Forelimb muscle (tissue), 1 donor: Measurements from ENCODE around the gene GABRG3. TPM values are rescaled to one million over a fixed set of nuclear protein-coding genes. Genes with fewer than 3 reads are reported as not detected.
"Not testable (repeated sequence)": the region's sequence is repeated elsewhere in the genome, so short reads cannot be mapped to it uniquely, and the experiment has no call there.

Experiments
- DNase-seq: peaks from one replicate; pipeline ENCODE4 v3.0.0-alpha.2; 2013; ENCODE audit warnings: low read depth
- polyA plus RNA-seq: library from polyadenylated mRNA; unstranded; fragments of 120-200 nt; gene quantifications from one replicate; pipeline ENCODE4 v1.2.1, GENCODE V29; 2013; ENCODE audit not compliant: insufficient read length

Gene GABRG3
- polyA plus RNA-seq, 1 donor, result 0.22 TPM

DNA sequence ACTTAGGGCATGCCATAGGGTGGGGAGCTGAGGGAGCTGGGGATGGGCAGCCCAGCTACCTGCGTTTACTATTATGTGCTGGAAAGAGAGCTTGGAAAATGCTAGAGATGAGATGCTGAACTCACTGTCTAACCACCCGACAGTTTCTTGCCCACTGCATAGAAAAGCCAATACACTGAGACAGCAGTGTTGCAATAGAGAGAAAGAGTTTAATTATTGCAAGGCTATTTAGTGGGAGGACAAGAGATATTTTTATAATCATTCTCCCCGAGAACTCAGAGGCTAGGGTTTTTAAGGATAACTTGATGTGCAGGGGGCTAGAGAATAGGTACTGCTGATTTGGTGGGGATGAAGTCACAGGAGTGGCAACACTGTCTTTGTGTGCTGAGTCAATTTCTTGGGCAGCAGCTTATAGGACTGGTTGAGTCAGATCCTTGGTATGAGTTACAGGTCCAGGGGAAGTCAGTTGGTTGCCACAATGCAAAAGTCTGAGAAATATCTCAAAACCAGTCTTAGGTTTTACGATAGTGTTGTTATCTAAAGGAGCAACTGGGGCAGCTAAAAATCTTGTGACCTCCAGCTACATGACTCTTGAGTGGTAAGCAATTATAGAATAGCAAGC, 205.9 kb downstream of the GABRG3 start:
- DNase-seq, result no peak

GRCh38 chr15:27179789-27180188, 208.8 kb downstream of the GABRG3 start:
- no peak for DNase-seq

- DNase-seq, result peak; percentile 8
Observed at GRCh38 chr15:27182561-27183110, 211.7 kb downstream of the GABRG3 start.

- DNase-seq, result peak; percentile 51
Observed at GRCh38 chr15:27183201-27183600, 212.2 kb downstream of the GABRG3 start.

- DNase-seq, result not testable (repeated sequence)
Observed at GRCh38 chr15:27191515-27191914, 220.5 kb downstream of the GABRG3 start.

- no peak for DNase-seq
Observed at GRCh38 chr15:27196691-27197090, 225.7 kb downstream of the GABRG3 start.

DNA sequence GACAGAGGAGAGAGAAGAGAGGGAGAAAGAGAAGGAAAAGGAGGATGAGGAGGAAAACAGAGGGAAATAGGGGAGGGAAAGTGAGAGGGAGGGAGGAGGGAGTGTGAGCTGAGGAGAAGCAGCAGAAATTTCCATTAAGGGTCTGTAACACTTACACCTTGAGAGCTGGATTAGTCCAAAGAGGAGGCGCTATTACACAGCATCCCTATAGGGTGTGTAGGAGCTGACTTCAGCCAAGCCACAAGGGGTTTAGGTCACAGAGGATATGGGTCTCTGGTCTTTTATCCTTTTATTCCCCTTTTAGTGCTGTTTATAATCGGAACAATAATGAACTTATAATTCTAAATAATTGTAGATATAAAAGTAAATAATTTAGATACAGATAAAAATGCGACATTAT, 230.4 kb downstream of the GABRG3 start:
- no peak for DNase-seq

GRCh38 chr15:27210176-27210575, 239.2 kb downstream of the GABRG3 start:
- no peak for DNase-seq

- no peak for DNase-seq
Observed at GRCh38 chr15:27214032-27214431, 243.1 kb downstream of the GABRG3 start.

DNA sequence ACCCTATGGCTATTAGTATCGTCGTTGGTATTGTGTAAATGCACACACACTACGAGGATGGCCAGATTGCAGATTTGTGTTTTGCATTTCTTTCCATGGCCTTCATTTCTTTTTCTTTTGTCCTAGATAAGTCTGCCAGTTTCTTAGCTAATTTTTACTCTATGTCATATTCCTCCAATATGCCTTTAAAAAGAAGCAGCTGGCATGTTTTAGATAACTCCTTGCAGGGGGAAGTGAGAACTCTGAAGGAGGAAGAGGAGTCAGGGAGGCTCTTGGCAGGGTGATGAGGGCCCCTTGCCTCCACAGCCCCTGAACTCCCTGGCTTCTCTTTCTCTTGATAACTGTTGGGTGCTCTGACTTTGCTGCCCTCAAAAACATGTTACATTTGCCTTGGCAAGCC, 244.0 kb downstream of the GABRG3 start:
- no peak for DNase-seq

DNA sequence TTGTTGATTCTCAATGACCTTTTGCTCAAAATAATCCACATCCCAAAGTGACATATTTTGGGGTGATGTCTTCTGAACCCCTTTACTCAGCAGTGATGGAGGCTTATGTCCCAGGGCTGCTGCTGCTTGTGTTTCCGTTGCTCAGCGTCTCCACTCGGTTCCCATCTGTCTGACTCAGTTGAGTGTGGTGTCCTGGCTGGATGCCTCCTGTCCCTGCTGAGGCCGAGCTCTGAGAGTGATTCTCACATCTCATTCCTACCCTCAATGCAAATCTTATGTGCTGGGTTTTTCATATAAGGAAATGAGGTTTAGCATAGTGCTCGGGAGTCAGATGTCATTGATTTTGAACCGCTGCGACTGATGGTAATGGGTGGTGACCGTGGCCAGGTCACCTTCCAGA, 247.4 kb downstream of the GABRG3 start:
- DNase-seq, result no peak

- DNase-seq, result no peak
Observed at GRCh38 chr15:27219636-27220035, 248.7 kb downstream of the GABRG3 start.

- no peak for DNase-seq
Observed at GRCh38 chr15:27220199-27220598, 249.2 kb downstream of the GABRG3 start.

DNA sequence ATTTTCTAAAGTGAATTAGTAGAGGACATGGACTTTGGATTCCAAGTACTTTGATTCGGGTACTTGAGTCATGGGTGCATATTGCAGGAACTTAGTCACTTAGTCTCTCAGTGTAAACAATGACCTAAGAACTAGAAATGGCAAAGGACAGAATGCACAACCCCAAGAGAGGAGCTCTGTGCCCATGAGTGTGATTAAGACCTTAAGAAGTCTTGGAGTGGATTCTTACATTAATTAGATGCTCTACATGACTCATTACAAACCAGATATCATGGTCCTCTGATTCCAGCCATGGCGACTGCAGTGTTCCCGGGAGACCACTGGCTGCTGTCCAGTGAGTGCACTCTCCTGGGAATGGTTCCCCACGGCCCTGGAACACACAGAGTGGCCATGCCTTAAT, 251.5 kb downstream of the GABRG3 start:
- DNase-seq, result no peak

DNA sequence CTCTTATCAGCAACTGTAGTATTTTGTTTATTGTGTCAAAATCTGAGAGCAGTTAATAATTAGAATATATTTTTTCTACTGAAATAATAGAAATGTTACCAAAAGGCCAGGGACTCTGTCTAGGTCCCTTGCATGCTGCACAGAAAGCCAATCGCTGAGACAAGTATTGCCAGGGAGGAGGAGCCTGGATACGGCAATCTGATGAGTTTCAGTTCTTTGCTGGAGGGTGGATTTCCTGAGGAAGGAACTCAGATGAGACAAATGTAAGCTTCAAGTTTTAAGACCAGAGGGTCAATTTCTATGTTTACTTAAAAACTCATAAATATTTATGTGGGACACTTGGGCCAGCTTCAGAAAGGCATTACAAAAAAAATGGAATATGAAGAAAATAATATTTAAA, 252.2 kb downstream of the GABRG3 start:
- DNase-seq, result no peak

GRCh38 chr15:27231811-27232210, 260.8 kb downstream of the GABRG3 start:
- no peak for DNase-seq

- no peak for DNase-seq
Observed at GRCh38 chr15:27232876-27233275, 261.9 kb downstream of the GABRG3 start.

DNA sequence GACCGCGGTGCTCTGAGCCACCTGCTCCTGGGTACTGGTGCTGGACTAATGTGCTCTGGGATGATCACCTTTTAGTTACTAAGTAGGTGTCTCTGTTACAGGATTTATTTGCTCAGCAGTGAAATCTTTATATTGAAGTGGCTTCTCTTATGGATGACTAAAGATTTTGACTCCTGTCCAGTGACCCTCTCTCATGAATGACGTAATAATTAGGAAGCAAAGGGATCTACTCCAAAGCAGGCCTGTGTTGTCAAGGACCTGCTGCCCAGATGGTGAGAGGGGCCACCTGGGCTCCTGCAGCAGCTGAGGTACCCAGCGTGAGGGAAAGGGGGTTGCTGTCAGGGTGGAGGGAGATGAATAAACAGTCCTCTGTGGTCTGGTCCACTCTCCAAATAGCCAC, 263.6 kb downstream of the GABRG3 start:
- no peak for DNase-seq

DNA sequence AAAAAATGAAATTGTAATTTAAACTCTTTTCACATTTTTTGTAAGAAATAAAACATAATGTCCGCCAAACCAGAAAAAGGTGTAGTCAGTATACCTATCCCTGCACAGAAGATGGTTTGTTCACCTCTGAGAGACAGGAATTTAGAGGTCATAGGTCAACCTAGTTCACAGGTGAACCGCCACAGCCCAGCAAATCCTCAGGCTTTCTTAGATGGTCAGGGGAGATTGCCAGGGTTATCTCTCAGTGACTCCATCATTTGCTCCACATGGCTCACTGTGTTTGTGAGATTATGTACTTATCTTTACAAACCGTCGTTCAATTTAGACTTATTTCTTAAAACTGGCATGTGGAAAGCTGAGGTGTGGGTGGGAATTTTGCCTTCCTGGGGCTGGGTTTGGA, 264.2 kb downstream of the GABRG3 start:
- no peak for DNase-seq

DNA sequence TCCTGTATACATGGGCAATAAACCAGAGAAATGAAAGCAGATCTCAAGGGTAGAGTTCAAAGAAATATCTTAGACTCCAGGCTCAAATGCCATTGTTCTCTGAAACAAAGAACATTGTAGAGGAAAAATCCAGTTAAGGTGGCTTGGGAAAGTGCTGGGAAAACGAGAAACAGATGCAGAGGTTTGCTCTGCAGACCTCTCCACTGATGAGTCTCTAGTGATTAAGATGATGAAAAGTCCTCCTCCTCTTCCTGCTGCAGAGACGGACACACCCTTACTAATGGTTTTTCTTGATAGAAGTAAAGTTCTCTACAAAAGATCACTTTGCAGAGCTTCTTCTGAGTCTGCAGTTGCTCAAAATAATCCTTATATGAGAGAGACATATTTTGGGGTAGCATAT, 264.7 kb downstream of the GABRG3 start:
- DNase-seq, result no peak

DNA sequence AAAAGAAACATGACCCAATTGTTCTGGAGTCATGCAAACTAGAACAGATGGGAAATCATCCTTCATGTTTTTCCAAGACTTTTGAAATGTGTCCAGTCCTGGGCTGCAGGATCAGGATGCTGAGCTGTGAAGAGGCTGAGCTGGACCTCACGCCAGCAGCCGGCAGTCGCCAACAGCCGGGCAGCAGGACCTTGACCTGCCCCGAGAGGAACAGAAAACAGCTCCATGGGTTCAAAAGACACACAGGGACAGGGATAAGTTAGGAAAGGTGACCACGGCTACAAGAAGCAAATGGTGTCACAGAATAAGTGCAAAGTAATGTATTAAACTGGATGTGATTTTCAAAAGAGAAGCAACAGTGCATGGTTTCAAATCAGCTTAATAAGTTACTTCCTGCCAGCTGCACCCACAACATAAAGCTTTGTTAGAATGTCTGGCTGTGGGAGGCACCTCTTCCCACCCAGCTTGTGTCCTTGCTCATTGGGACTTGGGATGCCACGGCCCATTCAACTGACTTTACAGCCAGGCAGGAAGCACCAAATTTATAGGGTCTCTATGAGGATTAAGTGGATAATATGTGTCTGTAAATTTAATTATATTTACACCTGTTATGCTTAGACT, 266.4 kb downstream of the GABRG3 start:
- no peak for DNase-seq

GRCh38 chr15:27238209-27238608, 267.2 kb downstream of the GABRG3 start:
- no peak for DNase-seq

- no peak for DNase-seq
Observed at GRCh38 chr15:27238707-27239423, 267.9 kb downstream of the GABRG3 start.
